COLO829 (cell line): ENCODE results near the gene TIAM2.
"Not testable (repeated sequence)": the region's sequence is repeated elsewhere in the genome, so short reads cannot be mapped to it uniquely, and the experiment has no call there.

ENCODE experiments used
- DNase-seq: peaks from one replicate; pipeline ENCODE4 v3.0.0; 2012; ENCODE audit warnings: low spot score

TIAM2 gene

GRCh38 chr6:154991207-154991606 is 3.9 kb upstream of the TIAM2 start:
- no peak for DNase-seq

GRCh38 chr6:154993026-154993425 is 2.1 kb upstream of the TIAM2 start:
- no peak for DNase-seq

- DNase-seq, result no peak
Measured at GRCh38 chr6:154993710-154994109, 1.4 kb upstream of the TIAM2 start.

- DNase-seq, result no peak
Measured at GRCh38 chr6:154994836-154995253, 270 bp upstream of the TIAM2 start.

- no peak for DNase-seq
Measured at GRCh38 chr6:154996016-154996590, 988 bp downstream of the TIAM2 start.

GRCh38 chr6:154996841-154997311 is 1.8 kb downstream of the TIAM2 start:
- DNase-seq, result no peak

GRCh38 chr6:154998855-154999254 is 3.7 kb downstream of the TIAM2 start:
- no peak for DNase-seq

GRCh38 chr6:155001482-155001881 is 6.4 kb downstream of the TIAM2 start:
- no peak for DNase-seq

GRCh38 chr6:155001934-155002333 is 6.8 kb downstream of the TIAM2 start:
- DNase-seq, result no peak

GRCh38 chr6:155003476-155003875 is 8.4 kb downstream of the TIAM2 start:
- DNase-seq, result no peak

GRCh38 chr6:155004017-155004416 is 8.9 kb downstream of the TIAM2 start:
- no peak for DNase-seq

- no peak for DNase-seq
Measured at GRCh38 chr6:155004576-155005372, 9.7 kb downstream of the TIAM2 start.

GRCh38 chr6:155008625-155009024 is 13.5 kb downstream of the TIAM2 start:
- DNase-seq, result no peak

GRCh38 chr6:155010940-155011339 is 15.8 kb downstream of the TIAM2 start:
- no peak for DNase-seq

- no peak for DNase-seq
Measured at GRCh38 chr6:155011809-155012291, 16.7 kb downstream of the TIAM2 start.

GRCh38 chr6:155013457-155013876 is 18.4 kb downstream of the TIAM2 start:
- no peak for DNase-seq

GRCh38 chr6:155014137-155014536 is 19.0 kb downstream of the TIAM2 start:
- DNase-seq, result no peak

- DNase-seq, result no peak
Measured at GRCh38 chr6:155014670-155015300, 19.7 kb downstream of the TIAM2 start.

- not testable (repeated sequence) for DNase-seq
Measured at GRCh38 chr6:155018415-155018814, 23.3 kb downstream of the TIAM2 start.

GRCh38 chr6:155021680-155022079 is 26.6 kb downstream of the TIAM2 start:
- DNase-seq, result no peak

- DNase-seq, result no peak
Measured at GRCh38 chr6:155022721-155023120, 27.6 kb downstream of the TIAM2 start.

- no peak for DNase-seq
Measured at GRCh38 chr6:155023717-155024116, 28.6 kb downstream of the TIAM2 start.
